Nucleus accumbens (tissue), 56 donors: ENCODE data around the gene SPATA17.
"Not testable (repeated sequence)": the region's sequence is repeated elsewhere in the genome, so short reads cannot be mapped to it uniquely, and the experiment has no call there.

Experiments used
- DNase-seq, 56 donors: peaks; one replicate each; lab custom pipeline; 2025; lab: John Stamatoyannopoulos, UW

Gene SPATA17

DNA sequence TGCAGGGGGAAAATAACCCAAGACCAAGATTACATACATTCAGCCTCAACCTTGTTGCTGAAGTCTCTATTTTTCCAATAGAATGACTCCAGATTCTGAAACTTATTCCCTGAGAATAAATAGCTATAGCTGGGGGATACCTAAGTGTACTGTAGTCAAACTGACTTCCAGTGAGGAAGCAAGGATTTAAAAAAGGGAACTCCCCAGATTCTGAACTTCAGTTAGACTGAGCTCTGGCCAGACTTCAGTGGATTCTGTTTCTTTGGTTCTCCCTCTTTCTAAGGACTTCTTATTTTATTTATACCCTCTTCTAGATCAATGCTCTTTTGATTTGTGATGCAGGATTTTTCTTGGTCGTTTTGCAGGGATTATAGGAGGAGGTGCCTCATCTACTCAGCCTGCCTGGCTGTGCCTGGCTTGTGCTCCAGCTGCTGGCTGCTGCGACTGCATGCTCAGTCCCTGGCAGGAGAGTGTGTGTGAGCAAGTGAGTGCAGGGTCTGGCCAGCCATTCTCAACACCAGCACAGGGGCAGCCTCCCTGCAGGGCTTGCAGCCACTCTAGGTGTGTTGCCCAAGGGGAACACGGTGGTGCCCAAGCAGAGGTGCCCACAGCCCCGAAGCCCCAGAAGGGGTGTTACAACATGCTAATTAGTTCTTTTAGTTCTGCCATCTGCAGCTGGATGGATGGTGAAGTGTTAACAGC is 43.0 kb downstream of the SPATA17 start:
- DNase-seq = peak in 2 of 56 donors; percentile 1

- no peak for DNase-seq
Observed at GRCh38 chr1:217681806-217682205, 50.7 kb downstream of the SPATA17 start.

DNA sequence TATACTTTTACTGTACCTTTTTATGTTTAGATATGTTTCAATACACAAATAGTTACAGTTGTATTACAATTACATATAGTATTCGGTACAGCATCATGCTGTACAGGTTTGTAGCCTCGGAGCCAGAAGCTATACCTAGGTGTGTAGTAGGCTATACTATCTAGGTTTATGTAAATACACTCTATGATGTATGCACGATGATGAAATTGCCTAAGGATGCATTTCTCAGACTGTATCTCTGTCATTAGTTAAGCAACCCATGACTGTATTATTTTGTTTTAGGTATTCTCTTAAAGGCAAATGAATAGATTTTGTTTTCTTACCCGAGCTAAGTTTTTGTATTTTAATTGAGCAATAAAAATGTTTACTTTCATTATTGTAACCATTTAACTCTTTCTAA is 56.4 kb downstream of the SPATA17 start:
- DNase-seq = no peak

DNA sequence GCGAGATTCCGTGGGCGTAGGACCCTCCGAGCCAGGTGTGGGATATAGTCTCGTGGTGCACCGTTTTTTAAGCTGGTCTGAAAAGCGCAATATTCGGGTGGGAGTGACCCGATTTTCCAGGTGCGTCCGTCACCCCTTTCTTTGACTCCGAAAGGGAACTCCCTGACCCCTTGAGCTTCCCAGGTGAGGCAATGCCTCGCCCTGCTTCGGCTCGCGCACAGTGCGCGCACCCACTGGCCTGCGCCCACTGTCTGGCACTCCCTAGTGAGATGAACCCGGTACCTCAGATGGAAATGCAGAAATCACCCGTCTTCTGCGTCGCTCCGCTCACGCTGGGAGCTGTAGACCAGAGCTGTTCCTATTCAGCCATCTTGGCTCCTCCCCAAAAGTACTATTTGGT is 65.0 kb downstream of the SPATA17 start:
- DNase-seq = not testable (repeated sequence)

DNA sequence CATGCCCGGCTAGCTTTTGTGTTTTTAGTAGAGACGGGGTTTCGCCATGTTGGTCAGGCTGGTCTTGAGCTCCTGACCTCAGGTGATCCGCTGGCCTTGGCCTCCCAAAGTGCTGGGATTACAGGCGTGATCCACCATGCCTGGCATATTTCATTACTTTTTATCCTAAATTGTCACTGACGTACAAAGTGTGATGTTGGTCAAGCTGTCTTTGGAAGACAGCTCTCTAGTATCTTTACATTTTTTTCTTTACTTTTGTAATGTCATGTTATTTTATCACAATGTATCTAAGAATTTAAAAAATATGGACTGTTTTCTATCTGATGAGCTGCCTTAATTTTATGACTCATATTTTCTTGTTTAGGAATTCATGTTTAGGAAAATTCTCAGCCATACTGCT is 72.2 kb downstream of the SPATA17 start:
- no peak for DNase-seq

GRCh38 chr1:217712925-217713597 is 81.9 kb downstream of the SPATA17 start:
- no peak for DNase-seq

- DNase-seq = no peak
Observed at GRCh38 chr1:217715681-217716080, 84.5 kb downstream of the SPATA17 start.

DNA sequence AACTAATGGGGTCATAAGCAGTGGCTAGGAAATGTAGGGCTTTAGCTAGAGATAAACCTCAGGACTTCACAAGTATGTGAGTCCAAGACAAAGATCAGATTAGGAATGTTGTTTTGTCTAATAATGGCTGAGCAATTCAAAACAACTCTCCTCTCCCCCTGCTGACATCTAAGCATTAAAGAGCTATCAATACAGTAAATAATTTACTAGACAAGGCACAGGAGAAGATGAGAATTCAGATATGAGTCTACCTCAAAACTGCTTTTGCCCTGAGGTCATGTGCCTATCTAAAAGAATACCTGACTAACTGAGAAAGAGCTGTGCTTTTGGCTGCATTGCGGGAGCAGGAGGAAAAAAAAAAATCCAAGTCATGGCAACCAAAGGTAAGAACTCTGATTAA is 86.8 kb downstream of the SPATA17 start:
- no peak for DNase-seq

- no peak for DNase-seq
Observed at GRCh38 chr1:217718873-217719272, 87.7 kb downstream of the SPATA17 start.

- no peak for DNase-seq
Observed at GRCh38 chr1:217721692-217722091, 90.5 kb downstream of the SPATA17 start.

DNA sequence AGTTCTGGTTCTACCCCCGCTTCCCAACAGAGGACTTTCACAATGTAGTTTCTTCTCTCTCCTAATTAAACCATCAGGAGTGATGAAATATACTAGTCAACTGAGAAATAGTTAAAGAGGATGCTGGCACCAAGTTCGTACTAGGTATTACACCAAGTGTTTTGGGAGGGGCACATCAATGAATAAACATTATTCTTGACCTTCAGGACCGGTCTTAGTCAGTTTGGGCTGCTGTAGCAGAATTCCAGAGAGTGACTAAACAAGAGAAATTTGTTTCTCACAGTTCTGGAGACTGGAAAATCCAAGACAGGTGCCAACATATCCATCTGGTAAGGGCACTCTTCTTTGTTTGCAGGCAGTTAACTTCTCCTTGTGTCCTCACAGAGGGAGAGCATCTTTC is 103.8 kb downstream of the SPATA17 start:
- DNase-seq = no peak

GRCh38 chr1:217747156-217747769 is 116.1 kb downstream of the SPATA17 start:
- DNase-seq = no peak

- no peak for DNase-seq
Observed at GRCh38 chr1:217769768-217770167, 138.6 kb downstream of the SPATA17 start.

DNA sequence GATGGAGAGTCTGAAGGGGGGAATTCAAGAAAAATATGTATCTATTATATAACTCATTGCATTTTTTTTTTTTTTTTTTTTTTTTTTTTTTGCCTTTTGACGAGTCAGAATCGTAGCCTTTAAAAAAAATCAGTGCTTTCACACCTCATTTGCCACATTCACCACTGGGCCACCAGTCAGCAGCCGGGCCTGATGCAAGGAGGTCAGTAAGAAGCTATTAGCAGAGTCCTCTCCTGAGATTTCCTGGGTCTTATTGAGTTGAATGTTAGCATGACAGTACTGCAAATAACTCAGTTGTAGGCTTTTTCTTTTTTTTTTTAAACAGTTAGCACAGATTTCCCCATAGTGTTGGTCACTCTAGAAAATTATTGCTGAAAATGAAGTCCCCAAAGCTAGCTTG is 139.8 kb downstream of the SPATA17 start:
- no peak for DNase-seq

GRCh38 chr1:217776693-217777092 is 145.5 kb downstream of the SPATA17 start:
- no peak for DNase-seq

DNA sequence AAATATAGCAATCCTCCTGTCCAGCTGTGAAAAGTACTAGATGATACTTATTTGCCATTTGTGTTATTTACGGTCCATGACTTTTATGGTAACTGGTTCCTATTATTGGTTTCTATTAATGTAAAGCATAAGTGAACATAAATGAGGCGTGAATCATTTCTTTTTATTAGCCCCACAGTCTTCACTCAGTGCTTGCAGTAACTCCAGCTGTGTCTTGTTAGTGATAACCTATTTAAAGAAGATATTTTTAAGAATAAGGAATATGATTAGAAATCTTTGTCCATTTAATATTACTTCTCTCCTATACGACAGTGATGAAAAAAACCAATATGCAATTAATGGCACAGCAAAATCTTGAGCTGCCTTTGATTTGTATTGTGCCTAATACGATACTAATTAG is 149.9 kb downstream of the SPATA17 start:
- no peak for DNase-seq

DNA sequence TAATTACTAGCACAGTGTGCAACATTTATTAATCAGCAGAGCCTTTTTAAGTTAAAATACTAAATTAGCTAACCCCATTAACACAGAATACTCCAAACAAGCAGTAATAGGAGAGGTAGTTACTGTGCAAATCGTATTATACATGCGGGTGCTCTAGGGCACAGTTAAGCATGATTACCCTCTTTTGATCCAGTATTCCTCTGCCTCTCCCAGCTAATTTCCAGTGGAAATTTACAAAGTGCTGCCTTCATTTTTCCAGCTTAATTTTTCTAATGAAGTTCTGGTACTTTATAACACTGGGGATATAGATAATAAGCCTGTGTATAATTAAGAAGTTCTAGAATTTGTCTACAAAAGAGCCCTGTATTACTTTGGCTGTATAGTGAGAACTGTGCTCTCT is 159.9 kb downstream of the SPATA17 start:
- DNase-seq = no peak

- no peak for DNase-seq
Observed at GRCh38 chr1:217805792-217806191, 174.6 kb downstream of the SPATA17 start.

GRCh38 chr1:217812175-217812574 is 181.0 kb downstream of the SPATA17 start:
- DNase-seq = no peak

DNA sequence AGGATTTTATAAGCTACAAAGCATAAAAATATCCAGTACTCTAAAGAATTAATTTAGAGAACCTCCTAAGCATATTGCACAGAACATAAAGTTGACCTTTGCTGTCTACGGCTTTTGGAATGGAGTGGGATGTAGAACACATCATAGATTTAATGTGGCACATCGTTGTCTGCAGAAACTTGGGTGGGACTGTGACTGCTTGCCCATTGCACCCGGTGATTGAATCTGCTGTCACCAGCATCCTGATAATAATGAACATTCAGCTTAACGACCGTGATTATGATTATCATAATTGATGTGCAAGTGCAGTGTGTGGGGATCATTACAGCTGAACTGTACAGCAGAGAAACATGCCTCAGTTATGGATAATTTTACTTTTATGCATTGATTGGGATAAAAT is 181.9 kb downstream of the SPATA17 start:
- DNase-seq = no peak

DNA sequence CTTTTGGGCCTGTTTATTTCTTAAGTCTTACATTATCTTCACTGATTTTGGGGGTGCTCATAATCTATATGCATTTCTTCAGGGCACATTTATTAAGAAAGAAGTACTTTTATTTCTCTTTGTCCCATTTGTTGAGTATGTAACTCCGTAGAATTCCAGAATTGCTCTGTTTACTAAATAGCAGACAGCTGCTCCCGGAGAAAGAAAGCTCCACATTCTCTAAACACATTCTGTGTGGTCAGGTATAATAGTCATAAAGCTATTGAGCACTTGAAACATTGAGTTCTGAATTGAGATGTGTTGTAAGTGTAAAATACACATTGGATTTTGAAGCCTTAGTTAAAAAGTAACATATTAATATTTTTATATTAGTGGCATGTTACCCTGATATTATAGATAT is 206.5 kb downstream of the SPATA17 start:
- no peak for DNase-seq

- DNase-seq = no peak
Observed at GRCh38 chr1:217839161-217839560, 208.0 kb downstream of the SPATA17 start.
